ENCODE measurements around the gene RAB20.

DNA sequence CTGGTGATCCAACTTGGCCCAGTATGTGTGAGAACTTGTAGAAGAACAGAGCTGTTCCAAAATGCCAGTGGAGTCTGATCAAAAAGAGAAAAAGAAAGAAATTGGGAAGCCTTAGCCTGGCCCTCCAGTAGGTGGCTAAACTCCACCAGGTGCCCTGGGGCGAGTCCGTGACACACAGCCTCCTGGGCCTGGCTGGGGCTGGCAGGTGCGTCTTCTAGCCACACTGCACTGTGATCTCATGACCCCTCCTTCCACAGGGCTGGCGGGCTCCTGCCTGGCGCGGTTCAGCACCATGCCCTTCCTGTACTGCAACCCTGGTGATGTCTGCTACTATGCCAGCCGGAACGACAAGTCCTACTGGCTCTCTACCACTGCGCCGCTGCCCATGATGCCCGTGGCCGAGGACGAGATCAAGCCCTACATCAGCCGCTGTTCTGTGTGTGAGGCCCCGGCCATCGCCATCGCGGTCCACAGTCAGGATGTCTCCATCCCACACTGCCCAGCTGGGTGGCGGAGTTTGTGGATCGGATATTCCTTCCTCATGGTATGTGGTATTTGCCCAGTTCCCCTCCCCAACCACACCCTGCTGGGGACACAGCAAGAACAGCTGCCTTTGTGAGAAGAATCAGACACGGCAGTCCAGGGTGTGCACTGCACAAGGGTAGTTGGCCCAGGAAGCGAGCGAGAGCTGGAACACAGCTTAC lies 53.7 kb downstream of the RAB20 start:
- TF ChIP-seq SP1 (IDR thresholded peaks at IDR 0.05): no peak
- TF ChIP-seq CTBP1 (IDR thresholded peaks at IDR 0.05; ENCODE audit: borderline replicate concordance): no peak
- TF ChIP-seq, protein P1, sequence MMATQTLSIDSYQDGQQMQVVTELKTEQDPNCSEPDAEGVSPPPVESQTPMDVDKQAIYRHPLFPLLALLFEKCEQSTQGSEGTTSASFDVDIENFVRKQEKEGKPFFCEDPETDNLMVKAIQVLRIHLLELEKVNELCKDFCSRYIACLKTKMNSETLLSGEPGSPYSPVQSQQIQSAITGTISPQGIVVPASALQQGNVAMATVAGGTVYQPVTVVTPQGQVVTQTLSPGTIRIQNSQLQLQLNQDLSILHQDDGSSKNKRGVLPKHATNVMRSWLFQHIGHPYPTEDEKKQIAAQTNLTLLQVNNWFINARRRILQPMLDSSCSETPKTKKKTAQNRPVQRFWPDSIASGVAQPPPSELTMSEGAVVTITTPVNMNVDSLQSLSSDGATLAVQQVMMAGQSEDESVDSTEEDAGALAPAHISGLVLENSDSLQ (IDR thresholded peaks at IDR 0.05): no peak
- no peak for TF ChIP-seq FOXK2 (IDR thresholded peaks at IDR 0.05)
- TF ChIP-seq LEF1 (IDR thresholded peaks at IDR 0.05; ENCODE audit: borderline replicate concordance): no peak
